ENCODE results near the gene SYNDIG1.

Gene SYNDIG1

GRCh38 chr20:24469894-24470745 is 691 bp downstream of the SYNDIG1 start:
- TF ChIP-seq SPI1 (IDR thresholded peaks at IDR 0.05; ENCODE audit: borderline replicate concordance, low read depth) (no peak), GABPA (IDR thresholded peaks at IDR 0.05; ENCODE audit: low read depth) (no peak), POLR2AphosphoS5 (IDR thresholded peaks at IDR 0.05; ENCODE audit: low read depth) (no peak), REST (IDR thresholded peaks at IDR 0.05; ENCODE audit: insufficient replicate concordance, low read depth) (no peak)
- TF ChIP-seq, protein P1, sequence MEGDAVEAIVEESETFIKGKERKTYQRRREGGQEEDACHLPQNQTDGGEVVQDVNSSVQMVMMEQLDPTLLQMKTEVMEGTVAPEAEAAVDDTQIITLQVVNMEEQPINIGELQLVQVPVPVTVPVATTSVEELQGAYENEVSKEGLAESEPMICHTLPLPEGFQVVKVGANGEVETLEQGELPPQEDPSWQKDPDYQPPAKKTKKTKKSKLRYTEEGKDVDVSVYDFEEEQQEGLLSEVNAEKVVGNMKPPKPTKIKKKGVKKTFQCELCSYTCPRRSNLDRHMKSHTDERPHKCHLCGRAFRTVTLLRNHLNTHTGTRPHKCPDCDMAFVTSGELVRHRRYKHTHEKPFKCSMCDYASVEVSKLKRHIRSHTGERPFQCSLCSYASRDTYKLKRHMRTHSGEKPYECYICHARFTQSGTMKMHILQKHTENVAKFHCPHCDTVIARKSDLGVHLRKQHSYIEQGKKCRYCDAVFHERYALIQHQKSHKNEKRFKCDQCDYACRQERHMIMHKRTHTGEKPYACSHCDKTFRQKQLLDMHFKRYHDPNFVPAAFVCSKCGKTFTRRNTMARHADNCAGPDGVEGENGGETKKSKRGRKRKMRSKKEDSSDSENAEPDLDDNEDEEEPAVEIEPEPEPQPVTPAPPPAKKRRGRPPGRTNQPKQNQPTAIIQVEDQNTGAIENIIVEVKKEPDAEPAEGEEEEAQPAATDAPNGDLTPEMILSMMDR (IDR thresholded peaks at IDR 0.05; ENCODE audit: insufficient read depth, low read length) = no peak
- no peak for DNase-seq (ENCODE audit: low read depth in 1 of 2, low spot score in 1 of 2)
- H3K4me3 ChIP-seq (replicated peaks; ENCODE audit: insufficient read depth, low read length) = no peak overlapping the region
- H3K27ac ChIP-seq (replicated peaks) = no peak overlapping the region
- H3K27me3 ChIP-seq (ENCODE audit: insufficient read depth, poor library complexity, severe bottlenecking) = peaks cover 50% of the 10 kb centered on the region

DNA sequence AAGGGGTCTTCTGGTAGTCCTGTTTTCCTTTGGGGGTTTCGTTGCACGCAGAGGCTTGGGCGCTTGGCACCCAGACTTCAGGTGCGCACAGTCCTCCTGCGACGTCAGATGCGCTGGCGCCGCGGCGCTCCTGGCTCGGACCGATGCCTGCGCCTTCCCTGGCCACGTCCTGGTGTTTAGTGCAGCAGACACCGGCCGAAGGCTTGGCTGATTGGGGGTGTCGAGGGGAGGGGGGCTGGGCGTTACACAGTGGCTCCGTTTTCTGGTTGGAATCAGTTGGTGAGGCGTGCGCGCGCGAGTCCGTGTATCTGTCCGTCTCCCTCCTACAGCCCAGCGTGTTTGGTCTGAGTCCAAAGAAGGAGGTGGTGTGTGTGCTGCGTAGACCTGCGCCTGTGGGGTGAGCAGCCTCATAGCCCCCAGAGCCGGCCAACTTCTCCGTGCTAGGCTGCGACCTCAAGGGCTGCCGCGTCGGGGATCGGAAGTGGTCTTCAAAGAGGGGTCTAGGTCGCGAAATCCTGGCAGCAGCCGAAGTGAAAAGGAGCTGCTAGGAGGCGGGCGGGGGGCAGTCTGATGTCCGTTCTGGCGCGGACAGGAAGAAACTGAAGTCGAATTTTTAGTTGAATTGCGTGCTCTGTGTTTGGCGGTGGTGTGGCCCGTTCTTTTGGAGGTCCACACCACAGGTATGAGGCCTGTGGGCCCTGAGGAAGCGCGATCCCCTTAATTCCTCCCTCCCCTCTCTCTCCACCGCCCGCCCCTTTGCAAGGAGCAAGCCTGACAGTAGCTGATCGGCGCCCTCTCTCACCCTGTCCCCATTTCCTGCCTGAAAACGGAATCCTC is 1.5 kb downstream of the SYNDIG1 start:
- peaks cover 51% of the 10 kb centered on the region for H3K27me3 ChIP-seq (ENCODE audit: insufficient read depth, poor library complexity, severe bottlenecking)
- no peak for TF ChIP-seq REST (IDR thresholded peaks at IDR 0.05; ENCODE audit: insufficient replicate concordance, low read depth)
- no peak overlapping the region for H3K4me3 ChIP-seq (replicated peaks; ENCODE audit: insufficient read depth, low read length)
- no peak overlapping the region for H3K27ac ChIP-seq (replicated peaks)
- DNase-seq (ENCODE audit: low read depth in 1 of 2, low spot score in 1 of 2) = no peak

DNA sequence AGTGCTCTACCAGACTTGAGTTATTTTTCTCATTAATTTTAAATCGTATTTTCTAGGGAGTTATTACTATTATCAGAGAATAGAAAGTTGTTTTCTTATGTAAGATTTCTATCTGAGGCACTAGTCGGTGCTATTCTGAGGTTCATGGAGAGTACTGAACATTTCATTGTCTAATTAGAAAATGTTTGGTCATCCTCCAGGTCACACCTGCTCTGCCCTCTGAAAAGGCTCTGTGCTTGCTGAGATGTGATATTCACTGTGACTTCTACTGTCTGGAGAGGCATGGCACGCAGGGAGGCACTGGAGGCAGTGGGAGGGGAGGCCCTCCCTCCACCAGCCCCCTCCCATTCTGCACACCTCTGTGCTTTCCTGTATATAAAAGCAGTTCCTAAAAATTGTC is 3.0 kb downstream of the SYNDIG1 start:
- Histone ChIP-seq H3K27me3 (ENCODE audit: insufficient read depth, poor library complexity, severe bottlenecking) (peaks cover 47% of the 10 kb centered on the region), H3K27ac (replicated peaks) (no peak overlapping the region), H3K4me3 (replicated peaks; ENCODE audit: insufficient read depth, low read length) (no peak overlapping the region)
- DNase-seq (ENCODE audit: low read depth in 1 of 2, low spot score in 1 of 2) = no peak
- TF ChIP-seq SPI1 (IDR thresholded peaks at IDR 0.05; ENCODE audit: borderline replicate concordance, low read depth) = no peak
- no peak for TF ChIP-seq REST (IDR thresholded peaks at IDR 0.05; ENCODE audit: insufficient replicate concordance, low read depth)
- no peak for TF ChIP-seq POLR2AphosphoS5 (IDR thresholded peaks at IDR 0.05; ENCODE audit: low read depth)
- TF ChIP-seq, protein P1 (IDR thresholded peaks at IDR 0.05; ENCODE audit: insufficient read depth, low read length) = no peak
- TF ChIP-seq GABPA (IDR thresholded peaks at IDR 0.05; ENCODE audit: low read depth) = no peak
